GM20431 (cell line): Measurements from ENCODE around the gene CCDC97.
"Not testable (repeated sequence)": the region's sequence is repeated elsewhere in the genome, so short reads cannot be mapped to it uniquely, and the experiment has no call there.

Source experiments
- in situ Hi-C: fragments of 300-500 bp; cut with MseI, MboI; formaldehyde crosslinking; loops from one replicate; pipeline ENCODE4 v1.15.0; 2020; ENCODE audit warnings: low sequenced_read_pairs; ENCODE audit not compliant: unreplicated experiment

CCDC97 gene

GRCh38 chr19:41310033-41310831 is at the start of gene CCDC97:
Gene CCDC97, plus strand, starts transcription at chr19:41310172. Its CDS starts 139 bp downstream, at chr19:41310311.
- in situ Hi-C loops, result no loop called here

GRCh38 chr19:41261474-41262190 is 48.3 kb upstream of the CCDC97 start:
- in situ Hi-C loops, result no loop called here

GRCh38 chr19:41263042-41263849 is 46.7 kb upstream of the CCDC97 start:
- in situ Hi-C loops, result no loop called here

DNA sequence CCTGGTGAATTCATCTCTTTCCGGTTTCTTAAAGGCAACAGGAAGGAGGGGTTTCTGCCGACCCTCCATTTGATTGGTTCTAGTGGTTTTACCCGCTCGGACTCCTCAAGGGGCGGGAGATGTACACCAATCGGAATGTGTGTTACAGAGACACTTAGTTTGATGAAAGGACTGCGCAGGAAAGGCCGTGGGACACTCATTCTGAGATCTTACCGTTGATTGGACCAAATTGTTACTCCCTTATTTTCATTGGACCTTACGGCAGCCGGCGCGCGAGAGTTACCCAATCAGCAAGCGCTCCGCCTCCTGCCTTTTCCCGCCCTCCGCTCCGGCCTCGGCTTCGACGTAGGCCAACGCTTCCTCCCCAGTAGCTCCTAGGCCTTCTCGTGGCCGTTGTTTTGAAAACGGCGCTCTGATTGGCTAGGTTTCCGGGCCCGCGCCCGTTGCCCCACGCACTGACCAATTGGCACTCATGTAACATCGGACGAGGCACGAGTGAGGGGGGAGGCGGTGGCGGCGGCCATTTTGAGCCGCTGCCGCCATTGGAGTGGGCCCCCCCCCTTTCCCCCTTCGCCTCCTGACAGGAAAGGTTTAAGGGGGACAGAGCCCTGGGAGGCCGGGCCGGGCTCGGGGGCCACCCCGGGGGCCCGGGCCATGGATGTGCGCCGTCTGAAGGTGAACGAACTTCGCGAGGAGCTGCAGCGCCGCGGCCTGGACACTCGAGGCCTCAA is 46.0 kb upstream of the CCDC97 start, which contains the start of gene HNRNPUL1:
Gene HNRNPUL1 (plus strand): TSS at position 523 of the 731 bp plus-strand sequence. CDS start 132 bp downstream, at position 655.
- in situ Hi-C loops, result no loop called here

GRCh38 chr19:41264581-41265394 is 45.2 kb upstream of the CCDC97 start:
- in situ Hi-C loops, result no loop called here

- in situ Hi-C loops, result no loop called here
Measured at GRCh38 chr19:41265395-41266153, 44.4 kb upstream of the CCDC97 start.

DNA sequence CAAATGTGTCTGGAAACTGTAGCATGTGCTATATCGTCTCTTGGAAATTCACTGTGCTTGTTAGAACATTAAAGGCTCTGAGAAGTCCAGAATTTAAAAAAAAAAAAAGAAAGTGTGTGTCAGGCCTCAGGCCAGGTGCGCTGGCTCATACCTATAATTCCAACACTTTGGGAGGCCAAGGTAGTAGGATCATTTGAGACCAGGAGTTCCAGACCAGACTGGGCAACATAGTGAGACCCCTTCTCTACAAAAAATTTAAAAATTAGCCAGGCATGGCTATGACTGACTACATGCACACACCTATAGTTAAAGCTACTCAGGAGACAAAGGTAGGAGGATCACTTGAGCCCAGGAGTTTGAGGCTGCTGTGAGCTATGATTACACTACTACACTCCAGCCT is 40.9 kb upstream of the CCDC97 start:
- in situ Hi-C loops, result no loop called here

- in situ Hi-C loops, result no loop called here
Measured at GRCh38 chr19:41269571-41269970, 40.4 kb upstream of the CCDC97 start.

DNA sequence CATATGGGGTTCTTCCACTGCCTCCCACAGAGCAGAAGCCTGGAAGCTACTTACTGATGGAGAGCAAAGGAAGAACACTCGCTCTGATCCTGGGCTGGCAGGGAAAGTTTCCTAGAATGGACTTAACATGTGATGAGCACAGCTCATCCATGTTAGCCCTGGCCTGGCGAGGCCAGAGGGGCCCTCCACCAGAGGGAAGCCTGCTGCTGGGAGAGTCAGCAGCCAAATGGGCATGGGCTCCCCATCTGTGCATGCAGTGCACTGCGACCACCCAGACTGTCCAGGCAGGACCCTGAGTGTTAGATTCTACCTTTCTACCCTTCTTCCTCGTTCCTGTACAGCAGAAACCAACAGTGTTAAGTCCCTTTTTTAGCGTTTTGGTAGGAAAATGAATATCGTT is 36.9 kb upstream of the CCDC97 start:
- in situ Hi-C loops, result no loop called here

- in situ Hi-C loops, result no loop called here
Measured at GRCh38 chr19:41274802-41275201, 35.2 kb upstream of the CCDC97 start.

DNA sequence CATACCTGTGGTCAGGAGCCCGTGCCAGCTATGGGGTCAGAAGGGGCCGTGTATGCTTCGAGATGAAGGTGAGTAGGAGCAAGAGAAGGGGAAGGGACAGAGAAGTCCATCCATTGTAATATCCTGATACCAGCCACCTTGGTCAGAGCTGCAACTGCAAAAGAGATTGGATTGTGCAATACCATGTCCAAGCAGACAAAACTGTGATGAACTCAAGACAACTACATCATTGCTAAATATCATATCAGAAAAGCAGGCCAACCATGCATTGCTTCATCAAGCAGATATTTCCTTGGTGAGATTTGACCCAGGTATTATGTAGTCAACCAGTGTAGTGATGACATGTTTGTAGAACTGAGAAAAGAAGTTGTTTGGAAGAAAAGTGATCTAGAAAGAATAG is 33.7 kb upstream of the CCDC97 start:
- in situ Hi-C loops, result no loop called here

- in situ Hi-C loops, result no loop called here
Measured at GRCh38 chr19:41278478-41278877, 31.5 kb upstream of the CCDC97 start.

- in situ Hi-C loops, result no loop called here
Measured at GRCh38 chr19:41288673-41289530, 21.1 kb upstream of the CCDC97 start.

DNA sequence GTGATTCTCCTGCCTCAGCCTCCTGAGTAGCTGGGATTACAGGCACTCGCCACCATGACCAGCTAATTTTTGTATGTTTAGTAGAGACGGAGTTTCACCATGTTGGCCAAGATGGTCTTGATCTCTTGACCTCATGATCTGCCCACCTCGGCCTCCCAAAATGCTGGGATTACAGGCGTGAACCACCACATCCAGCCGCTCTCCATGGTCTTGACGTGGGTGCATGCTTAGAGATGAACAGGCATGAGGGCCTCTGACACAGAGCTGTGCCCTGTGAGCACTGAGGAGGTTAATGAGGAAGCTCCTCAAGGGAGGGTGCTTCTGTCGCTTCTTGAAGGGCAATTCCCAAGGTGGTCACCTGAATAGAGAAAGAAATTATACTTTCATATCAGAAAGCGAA is 20.2 kb upstream of the CCDC97 start:
- in situ Hi-C loops, result not testable (repeated sequence)

GRCh38 chr19:41294393-41294792 is 15.6 kb upstream of the CCDC97 start:
- in situ Hi-C loops, result no loop called here

GRCh38 chr19:41295499-41295898 is 14.5 kb upstream of the CCDC97 start:
- in situ Hi-C loops, result no loop called here

GRCh38 chr19:41296433-41296871 is 13.5 kb upstream of the CCDC97 start:
- in situ Hi-C loops, result no loop called here
